H1 (cell line): ENCODE results near the gene BFSP2. TPM values are rescaled to one million over a fixed set of nuclear protein-coding genes. Genes with fewer than 3 reads are reported as not detected.

Experiments
- CTCF ChIA-PET: fragments of 300-600 bp; sonication (Branson Sonifier 250); formaldehyde crosslinking; loops from one replicate; lab custom pipeline; 2021; ENCODE audit not compliant: partially characterized antibody; lab: Charles Lee
- POLR2A ChIA-PET: fragments of 300-600 bp; sonication (Branson Sonifier 250); formaldehyde crosslinking; loops from one replicate; lab custom pipeline; 2021; ENCODE audit warnings: inconsistent platforms; ENCODE audit not compliant: partially characterized antibody; lab: Charles Lee
- DNase-seq, 2 experiments: peaks; one replicate each; pipeline versions ENCODE4 v3.0.0 to v3.0.0-alpha.2; 2010 to 2022; ENCODE audit warnings: low spot score in 2 of 2, low read depth in 1 of 2, mixed read lengths in 1 of 2
- FAIRE-seq: peaks from 2 replicates; lab custom pipeline; 2011; peaks lifted over from hg19 to GRCh38; lab: Jason Lieb, UNC
- H2AFZ ChIP-seq: 2 replicates; pipeline ENCODE4 v1.8.1; 2012; ENCODE audit warnings: low read length, inconsistent platforms
- H2AK5ac ChIP-seq: 2 replicates; pipeline ENCODE4 v1.6.1; 2013; ENCODE audit warnings: low read depth, low read length
- H2BK120ac ChIP-seq: replicated peaks from 2 replicates; pipeline ENCODE3; 2013; ENCODE audit warnings: low read depth, low read length, inconsistent platforms
- H2BK12ac ChIP-seq: 2 replicates; pipeline ENCODE4 v1.6.1; 2013; ENCODE audit warnings: low read depth, low read length
- H2BK15ac ChIP-seq: 2 replicates; pipeline ENCODE4 v1.6.1; 2013; ENCODE audit warnings: low read length
- H2BK20ac ChIP-seq: 2 replicates; pipeline ENCODE4 v1.6.1; 2013; ENCODE audit warnings: low read length
- H2BK5ac ChIP-seq: 2 replicates; pipeline ENCODE4 v1.6.1; 2013; ENCODE audit warnings: low read depth, low read length
- H3K14ac ChIP-seq: 2 replicates; pipeline ENCODE4 v1.6.1; 2013; ENCODE audit warnings: inconsistent platforms; ENCODE audit not compliant: insufficient read length
- H3K18ac ChIP-seq: 2 replicates; pipeline ENCODE4 v1.6.1; 2013; ENCODE audit warnings: low read length; ENCODE audit errors: extremely low read depth
- H3K23ac ChIP-seq: 2 replicates; pipeline ENCODE4 v1.6.1; 2013; ENCODE audit warnings: inconsistent platforms; ENCODE audit not compliant: insufficient read length
- H3K23me2 ChIP-seq: 2 replicates; pipeline ENCODE4 v1.6.1; 2013; ENCODE audit warnings: low read depth, low read length
- H3K27ac ChIP-seq: 2 replicates; pipeline ENCODE4 v1.6.1; 2011; ENCODE audit warnings: low read depth, low read length, inconsistent platforms
- H3K27me3 ChIP-seq, 4 experiments: replicated peaks in 1 of 4; 1 replicate in 1 of 4; 2 replicates in 3 of 4; pipeline versions ENCODE4 v1.6.1 to v1.8.1; 2011 to 2013; ENCODE audit warnings: low read length in 3 of 4, mild to moderate bottlenecking in 3 of 4, inconsistent platforms in 2 of 4, mixed read lengths in 2 of 4, moderate library complexity in 1 of 4; ENCODE audit not compliant: control insufficient read depth in 3 of 4, insufficient read depth in 3 of 4; ENCODE audit errors: extremely low read depth in 1 of 4
- H3K36me3 ChIP-seq, 4 experiments: 2 replicates each; pipeline versions ENCODE4 v1.6.1 to v1.8.1; 2011 to 2013; ENCODE audit warnings: mild to moderate bottlenecking in 4 of 4, low read length in 3 of 4, moderate library complexity in 2 of 4, control low read depth in 1 of 4, inconsistent platforms in 1 of 4; ENCODE audit not compliant: insufficient read depth in 4 of 4, control insufficient read depth in 2 of 4
- H3K4ac ChIP-seq: replicated peaks from 2 replicates; pipeline ENCODE3; 2013; ENCODE audit warnings: low read length, low read depth, mixed read lengths, inconsistent platforms; ENCODE audit not compliant: insufficient read length
- H3K4me1 ChIP-seq, 4 experiments: replicated peaks in 1 of 4; 1 replicate in 1 of 4; 2 replicates in 3 of 4; pipeline versions ENCODE4 v1.6.1 to v1.8.1; 2011 to 2013; ENCODE audit warnings: low read length in 3 of 4, inconsistent platforms in 2 of 4, mixed read lengths in 1 of 4; ENCODE audit not compliant: insufficient read depth in 4 of 4, control insufficient read depth in 3 of 4
- H3K4me2 ChIP-seq, 2 experiments: 2 replicates each; pipeline versions ENCODE4 v1.6.1 to v1.8.1; 2011 to 2013; ENCODE audit warnings: low read depth in 2 of 2, low read length in 2 of 2, control low read depth in 1 of 2, inconsistent platforms in 1 of 2, mild to moderate bottlenecking in 1 of 2; ENCODE audit not compliant: insufficient read depth in 1 of 2
- H3K4me3 ChIP-seq, 4 experiments: fragments of 200-600, 300-600 bp in 1 of 4; sonication (generic), shearing (Covaris generic), sonication (Bioruptor Twin) in 1 of 4; 2 replicates each; pipeline versions ENCODE4 v1.5.1 to v1.8.1; 2011 to 2016; ENCODE audit warnings: low read length in 4 of 4, low read depth in 3 of 4, control low read depth in 2 of 4, inconsistent platforms in 2 of 4, mild to moderate bottlenecking in 2 of 4, mixed read lengths in 1 of 4, moderate library complexity in 1 of 4; ENCODE audit not compliant: insufficient read depth in 2 of 4; ENCODE audit errors: extremely low read depth in 1 of 4
- H3K56ac ChIP-seq: replicated peaks from 2 replicates; pipeline ENCODE3; 2013; ENCODE audit warnings: low read depth, mild to moderate bottlenecking, mixed read lengths, low read length, inconsistent platforms; ENCODE audit not compliant: insufficient read length
- H3K79me1 ChIP-seq: 2 replicates; pipeline ENCODE4 v1.6.1; 2013; ENCODE audit warnings: low read depth, low read length, control low read depth
- H3K79me2 ChIP-seq, 2 experiments: 2 replicates each; pipeline versions ENCODE4 v1.6.1 to v1.8.1; 2012 to 2013; ENCODE audit warnings: low read length in 2 of 2, mild to moderate bottlenecking in 2 of 2, inconsistent platforms in 1 of 2; ENCODE audit not compliant: insufficient read depth in 2 of 2, control insufficient read depth in 1 of 2
- H3K9ac ChIP-seq, 4 experiments: replicated peaks in 1 of 4; 1 replicate in 1 of 4; 2 replicates in 3 of 4; pipeline versions ENCODE4 v1.6.1 to v1.8.1; 2011 to 2013; ENCODE audit warnings: low read depth in 3 of 4, low read length in 3 of 4, control low read depth in 2 of 4, mild to moderate bottlenecking in 2 of 4, moderate library complexity in 2 of 4, inconsistent platforms in 1 of 4; ENCODE audit errors: extremely low read depth in 1 of 4
- H3K9me3 ChIP-seq, 2 experiments: 2 replicates each; pipeline versions ENCODE4 v1.6.1 to v1.8.1; 2012 to 2013; ENCODE audit warnings: mild to moderate bottlenecking in 2 of 2, moderate library complexity in 2 of 2, control low read depth in 1 of 2, inconsistent platforms in 1 of 2, low read depth in 1 of 2, low read length in 1 of 2, mixed read lengths in 1 of 2; ENCODE audit not compliant: insufficient read depth in 2 of 2
- H4K20me1 ChIP-seq, 2 experiments: replicated peaks in 1 of 2; 2 replicates each; pipeline versions ENCODE3 to v1.8.1; 2011 to 2013; ENCODE audit warnings: inconsistent platforms in 2 of 2, low read length in 2 of 2, mild to moderate bottlenecking in 1 of 2; ENCODE audit not compliant: insufficient read depth in 2 of 2, control insufficient read depth in 1 of 2
- H4K5ac ChIP-seq: 2 replicates; pipeline ENCODE4 v1.6.1; 2013; ENCODE audit warnings: low read length, low read depth, mixed read lengths, inconsistent platforms; ENCODE audit not compliant: insufficient read length
- H4K8ac ChIP-seq: 2 replicates; pipeline ENCODE4 v1.8.0; 2013; ENCODE audit warnings: mild to moderate bottlenecking, moderate library complexity, low read length, inconsistent platforms; ENCODE audit not compliant: insufficient read depth; ENCODE audit errors: extremely low read depth
- H4K91ac ChIP-seq: replicated peaks from 2 replicates; pipeline ENCODE3; 2013; ENCODE audit warnings: low read length, mixed read lengths, inconsistent platforms; ENCODE audit not compliant: insufficient read length
- BACH1 ChIP-seq: IDR thresholded peaks from 2 replicates; pipeline ENCODE4 v1.6.1; 2012; ENCODE audit warnings: low read length, improper control_type of control experiment
- BRCA1 ChIP-seq: IDR thresholded peaks from 2 replicates; pipeline ENCODE4 v1.6.1; 2012; ENCODE audit warnings: low read depth, low read length, improper control_type of control experiment
- CBX8 ChIP-seq: fragments of 300-800, 300-1000 bp; sonication (generic); IDR thresholded peaks from 2 replicates; pipeline ENCODE4 v1.7.1; 2016; ENCODE audit warnings: low read depth, low read length, borderline replicate concordance
- EGR1 ChIP-seq: IDR thresholded peaks from 2 replicates; pipeline ENCODE4 v1.6.1; 2011; ENCODE audit warnings: low read depth, low read length, borderline replicate concordance
- SAP30 ChIP-seq: fragments of 300-600 bp; sonication (generic); IDR thresholded peaks from 2 replicates; pipeline ENCODE4 v1.7.1; 2012; ENCODE audit warnings: low read length, moderate library complexity, mild to moderate bottlenecking, inconsistent platforms; ENCODE audit not compliant: insufficient read depth, insufficient replicate concordance
- SP2 ChIP-seq: IDR thresholded peaks from 2 replicates; pipeline ENCODE4 v1.6.1; 2012; ENCODE audit warnings: mild to moderate bottlenecking, low read length, inconsistent platforms
- SRF ChIP-seq: IDR thresholded peaks from 2 replicates; pipeline ENCODE4 v1.6.1; 2011; ENCODE audit warnings: mild to moderate bottlenecking, low read depth, low read length, moderate library complexity
- SUZ12 ChIP-seq: fragments of 200-600 bp; sonication (generic); IDR thresholded peaks from 2 replicates; pipeline ENCODE4 v1.6.1; 2012; ENCODE audit warnings: mild to moderate bottlenecking, inconsistent platforms, low read length, moderate library complexity, mixed read lengths
- TAF7 ChIP-seq: optimal IDR thresholded peaks from 2 replicates; pipeline ENCODE3; 2011; ENCODE audit warnings: low read depth, mild to moderate bottlenecking, inconsistent platforms, low read length, moderate library complexity, borderline replicate concordance
- TCF12 ChIP-seq: IDR thresholded peaks from 2 replicates; pipeline ENCODE4 v1.6.1; 2011; ENCODE audit warnings: low read depth, mild to moderate bottlenecking, low read length
- WGBS, 2 experiments: shearing (Covaris generic) in 1 of 2; methylation state at CpG; one replicate each; pipeline versions ENCODE4 v1.1.6 to v1.1.7; 2013 to 2015; ENCODE audit warnings: low lambda C conversion rate in 2 of 2, mixed read lengths in 2 of 2, inconsistent platforms in 1 of 2, low coverage in 1 of 2, missing lambda C conversion rate in 1 of 2; ENCODE audit not compliant: insufficient replicate concordance in 2 of 2, insufficient coverage in 1 of 2, insufficient read length in 1 of 2; ENCODE audit errors: extremely low coverage in 1 of 2, missing lambda C conversion rate in 1 of 2; 5-methylcytosine and 5-hydroxymethylcytosine counted together
- polyA plus RNA-seq, 7 experiments: library from polyadenylated mRNA; depleted of rRNA in 3 of 7; stranded (reverse) in 5 of 7; unstranded in 2 of 7; fragments of >200 nt in 5 of 7; fragments of 200-250 nt in 2 of 7; gene quantifications; 1 replicate in 5 of 7; 2 replicates in 1 of 7; 4 replicates in 1 of 7; pipeline versions ENCODE4 v1.2.1 to v1.2.3, GENCODE V29; 2011 to 2013; ENCODE audit warnings: missing spikeins in 2 of 7, mixed read lengths in 2 of 7
- total RNA-seq: library from RNA; stranded (reverse); fragmentation: NEBNext Ultra II Directional; extraction: Animal tissue kit (Norgen Biotek cat#: 25700); gene quantifications from 2 replicates; pipeline ENCODE4 v1.2.1, GENCODE V29; 2021
- TF ChIP-seq, protein P1 (sequence below), 3 experiments: IDR thresholded peaks; 1 replicate in 2 of 3; 2 replicates in 1 of 3; pipeline versions ENCODE4 v1.5.1 to v1.6.1; 2011; ENCODE audit warnings: low read length in 3 of 3, mild to moderate bottlenecking in 3 of 3, inconsistent platforms in 2 of 3, low read depth in 1 of 3, moderate library complexity in 1 of 3; ENCODE audit not compliant: insufficient read depth in 1 of 3; ENCODE audit errors: control extremely low read depth in 1 of 3

The BFSP2 gene
- total and polyA plus RNA-seq, 2 of the 8 experiments (the other 6 are each of a cell fraction or from before 2014, with no cell fraction given), result not detected

DNA sequence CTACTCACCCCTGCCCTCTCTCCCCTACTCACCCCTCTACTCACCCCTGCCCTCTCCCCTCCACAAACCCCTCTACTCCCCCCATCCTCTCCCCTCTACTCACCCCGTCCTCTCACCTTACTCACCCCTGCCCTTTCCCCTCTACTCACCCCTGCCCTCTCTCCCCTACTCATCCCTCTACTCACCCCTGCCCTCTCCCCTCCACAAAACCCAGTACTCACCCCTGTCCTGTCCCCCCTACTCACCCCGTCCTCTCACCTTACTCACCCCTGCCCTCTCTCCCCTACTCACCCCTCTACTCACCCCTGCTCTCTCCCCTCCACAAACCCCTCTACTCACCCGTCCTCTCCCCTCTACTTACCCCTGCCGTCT lies 14.2 kb downstream of the BFSP2 start:
- Histone ChIP-seq H3K4me3 (no peak overlapping the region), H2BK120ac (no peak overlapping the region), H4K8ac (no peak overlapping the region), H2BK12ac (no peak overlapping the region), H3K23me2 (peaks cover 4% of the 10 kb centered on the region; the same call in 1 of the 2 replicates), H3K79me1 (no peaks in the 10 kb centered on the region), H2BK5ac (no peak overlapping the region), H3K18ac (no peak overlapping the region), H2BK15ac (no peak overlapping the region), H3K9me3 (no peaks in the 10 kb centered on the region), H3K14ac (no peak overlapping the region), H4K20me1 (no peaks in the 10 kb centered on the region), H3K9ac (no peak overlapping the region), H2AK5ac (no peak overlapping the region), H3K27me3 (no peaks in the 10 kb centered on the region), H3K4ac (no peak overlapping the region), H3K79me2 (no peaks in the 10 kb centered on the region), H2AFZ (no peak overlapping the region), H3K4me2 (no peak overlapping the region), H3K56ac (no peak overlapping the region), H3K36me3 (no peaks in the 10 kb centered on the region), H4K91ac (no peak overlapping the region), H2BK20ac (no peak overlapping the region), H3K4me1 (no peaks in the 10 kb centered on the region), H3K27ac (no peak overlapping the region), H3K23ac (no peak overlapping the region), H4K5ac (no peak overlapping the region)
- ChIA-PET CTCF (interaction anchor here (1.3 kb wide), 1 partner anchor 9 kb away, joined by 7 read pairs; no protein-coding TSS in a partner anchor), POLR2A (interaction anchor here (0.5 kb wide), 1 partner anchor 330 kb away, joined by 3 read pairs; no protein-coding TSS in a partner anchor)
- DNase-seq (no peak), FAIRE-seq (no peak)
- 91% methylated on average over 1 of the region's 4 CpGs; no CpG with 5 or more reads in 1 of the 2 experiments for WGBS, 2 experiments
- TF ChIP-seq SUZ12 (no peak), TCF12 (no peak), SP2 (no peak), BACH1 (no peak), EGR1 (no peak), CBX8 (no peak), TAF7 (no peak), SRF (no peak), SAP30 (no peak), BRCA1 (no peak)
- TF ChIP-seq, protein P1, sequence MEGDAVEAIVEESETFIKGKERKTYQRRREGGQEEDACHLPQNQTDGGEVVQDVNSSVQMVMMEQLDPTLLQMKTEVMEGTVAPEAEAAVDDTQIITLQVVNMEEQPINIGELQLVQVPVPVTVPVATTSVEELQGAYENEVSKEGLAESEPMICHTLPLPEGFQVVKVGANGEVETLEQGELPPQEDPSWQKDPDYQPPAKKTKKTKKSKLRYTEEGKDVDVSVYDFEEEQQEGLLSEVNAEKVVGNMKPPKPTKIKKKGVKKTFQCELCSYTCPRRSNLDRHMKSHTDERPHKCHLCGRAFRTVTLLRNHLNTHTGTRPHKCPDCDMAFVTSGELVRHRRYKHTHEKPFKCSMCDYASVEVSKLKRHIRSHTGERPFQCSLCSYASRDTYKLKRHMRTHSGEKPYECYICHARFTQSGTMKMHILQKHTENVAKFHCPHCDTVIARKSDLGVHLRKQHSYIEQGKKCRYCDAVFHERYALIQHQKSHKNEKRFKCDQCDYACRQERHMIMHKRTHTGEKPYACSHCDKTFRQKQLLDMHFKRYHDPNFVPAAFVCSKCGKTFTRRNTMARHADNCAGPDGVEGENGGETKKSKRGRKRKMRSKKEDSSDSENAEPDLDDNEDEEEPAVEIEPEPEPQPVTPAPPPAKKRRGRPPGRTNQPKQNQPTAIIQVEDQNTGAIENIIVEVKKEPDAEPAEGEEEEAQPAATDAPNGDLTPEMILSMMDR (IDR thresholded peaks at IDR 0.05; ENCODE audit: control extremely low read depth in 1 of 3, insufficient read depth in 1 of 3, low read depth in 1 of 3, low read length in 3 of 3), result no peak
